Natural killer cell (primary cell): ENCODE results near the gene MPZL1. TPM values are rescaled to one million over a fixed set of nuclear protein-coding genes. Genes with fewer than 3 reads are reported as not detected.

Source experiments
- total RNA-seq, 4 donors: library from RNA; stranded (reverse); fragments of 120-200 nt in 1 of 4; gene quantifications; one replicate each; pipeline versions ENCODE4 v1.2.3 to v1.2.4, GENCODE V29; 2013 to 2022

The MPZL1 gene
- total RNA-seq, 3 donors from 2014 or later (not counting 1 experiment from before 2014, with no cell fraction given), result 3.4 to 4.6 (median 4.0) TPM

Other genes with a start within 250 kb of the MPZL1 start
- gene CD247, start 203.5 kb upstream of the MPZL1 start, total RNA-seq, result 1,000 to 10,000 TPM; 1,027 to 1,374 (median 1,309) TPM
- 10 to 100 TPM in 1 of 3 donors, 1 to 10 TPM in 2; 6.7 to 15.8 (median 8.9) TPM for gene CREG1, start 168.2 kb upstream of the MPZL1 start, total RNA-seq
- gene RCSD1, start 91.8 kb upstream of the MPZL1 start, total RNA-seq, result 100 to 1,000 TPM in 2 of 3 donors, 10 to 100 TPM in 1; 86.3 to 130 (median 110) TPM
- gene ADCY10, start 192.2 kb downstream of the MPZL1 start, total RNA-seq, result under 1 TPM in 2 of 3 donors, not detected in 1; 0.42 to 1.00 TPM
- 10 to 100 TPM; 21.8 to 31.8 (median 27.8) TPM for gene DCAF6, start 214.7 kb downstream of the MPZL1 start, total RNA-seq
- 10 to 100 TPM; 33.1 to 47.4 (median 34.9) TPM for gene MPC2, start 215.1 kb downstream of the MPZL1 start, total RNA-seq